Measurements from ENCODE around the gene TSC22D2.
A peak's percentile ranks its signal among the peaks of the same experiment; 100 is the strongest.

Gene TSC22D2

GRCh38 chr3:150411106-150411460 is 3.0 kb downstream of the TSC22D2 start:
- DNase-seq (ENCODE audit: low read depth in 3 of 3, low spot score in 1 of 3) = no peak

- DNase-seq (ENCODE audit: low read depth in 3 of 3, low spot score in 1 of 3) = no peak
Observed at GRCh38 chr3:150411546-150411945, 3.4 kb downstream of the TSC22D2 start.

GRCh38 chr3:150411976-150412375 is 3.9 kb downstream of the TSC22D2 start:
- no peak for DNase-seq (ENCODE audit: low read depth in 3 of 3, low spot score in 1 of 3)

GRCh38 chr3:150412561-150413231 is 4.6 kb downstream of the TSC22D2 start:
- DNase-seq (ENCODE audit: low read depth in 3 of 3, low spot score in 1 of 3) = peak in 1 of 3 donors; percentile 0

GRCh38 chr3:150414258-150414657 is 6.2 kb downstream of the TSC22D2 start:
- DNase-seq (ENCODE audit: low read depth in 3 of 3, low spot score in 1 of 3) = no peak

GRCh38 chr3:150414959-150415358 is 6.9 kb downstream of the TSC22D2 start:
- DNase-seq (ENCODE audit: low read depth in 3 of 3, low spot score in 1 of 3) = no peak

GRCh38 chr3:150419076-150419868 is 11.2 kb downstream of the TSC22D2 start:
- DNase-seq (ENCODE audit: low read depth in 3 of 3, low spot score in 1 of 3) = no peak

- no peak for DNase-seq (ENCODE audit: low read depth in 3 of 3, low spot score in 1 of 3)
Observed at GRCh38 chr3:150419959-150420358, 11.9 kb downstream of the TSC22D2 start.

GRCh38 chr3:150421256-150421655 is 13.2 kb downstream of the TSC22D2 start:
- no peak for DNase-seq (ENCODE audit: low read depth in 3 of 3, low spot score in 1 of 3)

GRCh38 chr3:150421799-150422548 is 13.9 kb downstream of the TSC22D2 start:
- no peak for DNase-seq (ENCODE audit: low read depth in 3 of 3, low spot score in 1 of 3)

GRCh38 chr3:150422907-150423306 is 14.8 kb downstream of the TSC22D2 start:
- DNase-seq (ENCODE audit: low read depth in 3 of 3, low spot score in 1 of 3) = no peak

- no peak for DNase-seq (ENCODE audit: low read depth in 3 of 3, low spot score in 1 of 3)
Observed at GRCh38 chr3:150423761-150424160, 15.7 kb downstream of the TSC22D2 start.

GRCh38 chr3:150426292-150426691 is 18.2 kb downstream of the TSC22D2 start:
- no peak for DNase-seq (ENCODE audit: low read depth in 3 of 3, low spot score in 1 of 3)

- DNase-seq (ENCODE audit: low read depth in 3 of 3, low spot score in 1 of 3) = no peak
Observed at GRCh38 chr3:150428562-150428961, 20.5 kb downstream of the TSC22D2 start.

- DNase-seq (ENCODE audit: low read depth in 3 of 3, low spot score in 1 of 3) = no peak
Observed at GRCh38 chr3:150429767-150430671, 21.9 kb downstream of the TSC22D2 start.

GRCh38 chr3:150433347-150433746 is 25.2 kb downstream of the TSC22D2 start:
- no peak for DNase-seq (ENCODE audit: low read depth in 3 of 3, low spot score in 1 of 3)

GRCh38 chr3:150434234-150434633 is 26.1 kb downstream of the TSC22D2 start:
- no peak for DNase-seq (ENCODE audit: low read depth in 3 of 3, low spot score in 1 of 3)

GRCh38 chr3:150436161-150436560 is 28.1 kb downstream of the TSC22D2 start:
- no peak for DNase-seq (ENCODE audit: low read depth in 3 of 3, low spot score in 1 of 3)

GRCh38 chr3:150439657-150440056 is 31.6 kb downstream of the TSC22D2 start:
- DNase-seq (ENCODE audit: low read depth in 3 of 3, low spot score in 1 of 3) = no peak

GRCh38 chr3:150443331-150443741 is 35.2 kb downstream of the TSC22D2 start:
- no peak for DNase-seq (ENCODE audit: low read depth in 3 of 3, low spot score in 1 of 3)

GRCh38 chr3:150444371-150444770 is 36.3 kb downstream of the TSC22D2 start:
- no peak for DNase-seq (ENCODE audit: low read depth in 3 of 3, low spot score in 1 of 3)

Data from stimulated activated CD4-positive, alpha-beta T cell treated with anti-CD3 and anti-CD28 coated beads, TNF-alpha, amount 100 ng/mL, for 1 hour (primary cell).